NCI-H526 (cell line): ENCODE measurements around the gene FBXW4.

Experiments
- DNase-seq, 2 experiments: peaks; one replicate each; lab custom pipeline; 2025; lab: John Stamatoyannopoulos, UW

FBXW4 gene

DNA sequence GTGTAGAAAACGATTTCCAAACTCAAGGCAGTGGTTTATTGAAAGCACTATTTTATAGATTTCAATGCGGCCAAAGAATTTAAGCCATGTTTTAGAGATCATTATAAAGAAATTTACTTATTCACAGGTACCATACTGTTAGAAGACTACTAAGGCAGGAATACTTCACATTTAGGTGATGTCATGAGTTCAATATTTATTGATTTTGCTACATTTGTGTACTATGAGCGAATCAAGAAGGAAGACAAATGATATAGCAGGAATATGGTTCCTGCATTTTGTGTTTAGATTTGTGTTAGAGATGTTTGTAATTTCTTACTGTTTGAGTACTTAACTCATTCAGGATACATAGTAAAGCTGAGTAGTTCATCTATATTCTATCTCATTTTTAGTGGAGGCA is 1.7 kb upstream of the FBXW4 start:
- no peak for DNase-seq

- peak in 1 of 2 experiments; percentile 12 for DNase-seq
Measured at GRCh38 chr10:101695404-101695890, 477 bp upstream of the FBXW4 start.

GRCh38 chr10:101693978-101694673 is 844 bp downstream of the FBXW4 start:
- DNase-seq = peak; percentile 32 to 81

GRCh38 chr10:101693651-101693977 is 1.4 kb downstream of the FBXW4 start:
- no peak for DNase-seq

- no peak for DNase-seq
Measured at GRCh38 chr10:101691081-101691480, 3.9 kb downstream of the FBXW4 start.

DNA sequence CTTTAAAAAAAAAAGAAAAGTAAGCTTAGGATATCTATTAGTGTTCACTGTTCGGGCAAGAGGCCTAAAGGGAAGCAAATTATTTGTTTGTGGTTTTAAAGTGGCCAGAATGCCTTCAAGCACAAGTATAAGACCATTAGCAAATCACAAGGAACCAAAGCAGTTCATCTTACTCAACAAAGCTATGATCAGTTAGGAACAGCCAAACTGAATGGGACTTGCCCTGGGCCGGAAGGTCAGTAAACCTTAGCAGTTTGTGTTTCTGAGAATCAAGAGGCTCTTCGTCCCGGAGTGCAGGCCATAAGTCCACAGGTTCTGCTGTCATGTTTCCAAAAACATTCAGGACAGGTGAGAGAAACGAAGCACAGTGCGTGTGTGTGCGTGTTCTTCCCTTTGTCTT is 4.5 kb downstream of the FBXW4 start:
- no peak for DNase-seq

- DNase-seq = no peak
Measured at GRCh38 chr10:101687071-101687658, 7.8 kb downstream of the FBXW4 start.

- no peak for DNase-seq
Measured at GRCh38 chr10:101686133-101686925, 8.6 kb downstream of the FBXW4 start.

DNA sequence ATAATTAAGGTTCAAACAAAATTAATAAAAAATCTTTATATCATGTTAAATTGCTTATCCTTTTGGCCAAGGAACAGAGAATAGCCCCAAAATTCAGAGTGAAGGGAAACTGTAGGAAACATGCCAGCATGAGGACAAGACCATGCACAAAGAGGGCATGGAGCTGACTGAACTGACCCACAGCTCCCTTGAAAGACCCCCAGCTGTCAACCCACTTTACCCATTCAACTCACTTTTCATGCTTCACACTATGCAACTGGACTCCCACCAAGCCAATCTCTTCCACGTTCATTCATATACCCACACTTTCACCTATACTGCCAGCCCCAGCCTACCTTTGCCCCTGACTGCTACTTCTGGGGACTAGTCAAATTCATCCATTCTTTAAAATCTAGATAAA is 10.2 kb downstream of the FBXW4 start:
- DNase-seq = no peak

DNA sequence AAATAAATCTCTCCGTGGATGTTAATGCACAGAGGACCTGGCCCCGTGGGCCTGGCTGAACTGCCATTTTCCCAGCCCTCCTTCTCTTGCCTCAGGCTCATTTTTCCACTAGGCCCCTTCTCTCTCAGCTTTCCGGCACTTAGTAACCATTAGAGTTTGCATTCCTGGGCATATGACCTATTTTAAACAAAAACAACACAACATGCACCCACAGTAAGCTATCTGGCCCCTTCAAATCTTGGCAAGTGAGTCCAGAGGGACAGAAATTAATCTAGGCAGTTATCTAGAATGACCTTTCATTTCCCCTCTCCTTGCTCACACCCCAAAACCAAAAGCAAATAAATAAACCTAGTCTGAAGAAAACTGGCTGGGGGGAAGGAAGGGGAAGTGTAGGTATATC is 11.7 kb downstream of the FBXW4 start:
- DNase-seq = no peak

DNA sequence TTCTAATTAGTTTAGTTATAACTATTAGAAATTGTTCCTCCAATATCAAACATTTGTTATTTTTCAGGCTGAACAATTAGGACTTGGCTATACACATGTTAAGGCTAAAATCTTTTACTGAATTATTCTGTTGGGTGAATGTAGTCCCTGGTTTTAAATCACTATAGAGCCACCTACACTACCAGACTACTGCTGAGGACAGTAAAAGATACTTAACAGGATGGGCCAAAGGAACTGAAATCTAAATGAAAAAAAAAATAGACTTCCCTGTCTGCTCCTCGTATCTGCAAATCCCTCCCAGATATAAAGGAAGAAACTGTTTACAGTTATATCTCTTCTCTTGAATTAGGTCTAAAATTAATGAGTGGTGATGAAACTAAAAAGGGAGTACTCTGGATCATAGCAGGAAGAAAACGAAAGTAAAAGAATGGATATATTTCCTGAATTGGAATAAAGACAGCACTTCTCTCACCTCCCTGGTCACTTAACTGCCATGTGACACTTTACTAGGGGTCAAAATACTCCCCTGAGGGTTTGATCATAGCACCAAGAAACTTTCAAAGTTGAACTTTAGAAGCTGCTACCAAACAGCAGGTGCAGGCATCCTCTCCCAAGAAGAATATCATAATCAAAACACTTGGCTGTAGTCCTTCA is 12.7 kb downstream of the FBXW4 start:
- DNase-seq = no peak

DNA sequence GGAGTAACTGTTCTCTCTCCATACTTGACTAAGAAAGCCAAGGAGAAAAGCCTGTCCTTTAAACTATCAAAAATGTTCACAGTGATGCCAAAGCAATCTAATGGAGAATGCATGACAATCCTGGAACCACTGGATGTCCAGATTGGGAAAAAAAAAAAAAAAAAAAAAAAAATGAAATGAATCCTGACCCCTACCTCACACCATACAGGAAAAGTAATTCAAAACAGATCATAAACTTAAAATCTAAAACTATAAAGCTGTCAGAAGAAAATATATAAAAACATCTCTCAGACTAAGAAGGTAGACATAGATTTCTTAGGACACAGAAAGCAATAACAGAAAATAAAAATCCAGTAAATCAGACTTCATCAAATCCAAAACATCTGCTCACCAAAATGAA is 18.4 kb downstream of the FBXW4 start:
- DNase-seq = no peak

DNA sequence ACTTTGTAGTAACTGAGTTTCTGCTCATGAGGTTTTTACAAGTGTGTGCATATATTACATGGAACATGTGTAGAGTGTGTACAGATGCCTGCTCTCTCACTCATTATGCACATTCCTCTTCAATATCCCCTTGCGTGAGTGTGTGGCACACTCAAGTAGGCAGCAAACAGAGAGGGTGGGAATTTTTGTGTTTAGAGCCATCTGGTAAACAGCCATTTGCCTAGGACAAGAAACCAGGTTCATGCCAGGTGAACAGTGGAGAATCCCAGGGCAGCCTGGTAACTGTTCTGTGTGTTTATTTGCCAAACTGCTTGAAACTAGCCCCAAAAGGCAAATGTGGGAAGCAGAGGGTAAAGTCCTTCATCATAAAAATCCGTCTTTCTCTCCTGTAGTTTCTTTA is 19.9 kb downstream of the FBXW4 start:
- DNase-seq = no peak

DNA sequence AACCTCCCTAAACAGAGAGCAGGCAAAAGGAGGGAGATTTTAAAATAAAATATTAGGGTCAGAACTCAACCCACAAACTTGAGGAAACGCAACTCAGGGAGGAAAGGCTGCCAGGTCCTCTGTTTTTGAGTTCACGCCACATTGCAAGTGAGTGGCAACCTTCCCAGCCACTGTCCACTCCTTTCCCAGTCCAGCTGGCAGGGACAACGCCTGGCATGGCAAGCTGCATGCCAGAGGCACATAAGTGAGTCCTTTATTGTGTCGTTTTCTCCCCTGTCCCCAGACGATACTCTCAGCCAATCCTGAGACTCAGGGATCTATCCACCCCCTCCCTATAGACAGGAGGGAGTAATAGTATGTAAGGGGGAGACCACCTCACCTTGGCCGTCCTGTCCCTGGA is 22.4 kb downstream of the FBXW4 start:
- DNase-seq = no peak

GRCh38 chr10:101671453-101671852 is 23.5 kb downstream of the FBXW4 start:
- DNase-seq = no peak

GRCh38 chr10:101670635-101671034 is 24.3 kb downstream of the FBXW4 start:
- no peak for DNase-seq

DNA sequence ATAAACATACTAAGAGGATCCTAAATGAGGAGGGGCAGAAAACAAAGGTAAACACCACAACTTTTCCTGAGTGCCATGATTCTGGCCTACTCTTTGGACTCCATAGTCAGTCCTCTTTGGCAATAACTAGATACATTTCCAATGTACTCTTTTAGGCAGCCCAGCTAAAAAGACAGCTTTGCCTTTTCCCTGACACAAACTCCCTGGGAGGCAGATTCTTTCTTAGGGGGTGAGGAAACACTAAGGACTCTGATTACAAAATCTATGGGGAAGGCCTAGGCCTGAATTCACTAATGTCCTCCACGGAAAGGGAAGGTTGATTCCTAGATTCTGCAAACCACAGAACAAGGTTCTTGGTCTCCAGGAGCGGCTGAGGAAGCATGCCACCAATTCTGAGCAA is 25.8 kb downstream of the FBXW4 start:
- no peak for DNase-seq

DNA sequence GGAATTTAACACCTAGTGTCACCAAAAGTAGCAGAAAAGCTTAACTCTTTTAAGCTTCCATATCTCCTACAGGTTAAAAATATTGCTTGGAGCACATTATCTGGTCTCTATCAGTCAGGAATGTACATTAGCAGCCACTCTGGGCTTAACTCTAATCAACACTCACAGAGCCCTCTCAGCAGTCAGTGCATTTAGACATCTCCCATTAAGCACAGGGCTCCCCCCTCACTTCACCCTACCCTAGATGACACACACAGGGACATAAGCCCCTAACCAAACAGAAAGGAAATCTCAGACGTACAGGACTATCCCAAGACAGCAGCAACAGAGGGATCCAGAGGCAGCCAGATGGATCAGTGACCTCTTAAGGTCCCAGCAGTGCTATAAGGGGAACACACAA is 26.4 kb downstream of the FBXW4 start:
- no peak for DNase-seq

DNA sequence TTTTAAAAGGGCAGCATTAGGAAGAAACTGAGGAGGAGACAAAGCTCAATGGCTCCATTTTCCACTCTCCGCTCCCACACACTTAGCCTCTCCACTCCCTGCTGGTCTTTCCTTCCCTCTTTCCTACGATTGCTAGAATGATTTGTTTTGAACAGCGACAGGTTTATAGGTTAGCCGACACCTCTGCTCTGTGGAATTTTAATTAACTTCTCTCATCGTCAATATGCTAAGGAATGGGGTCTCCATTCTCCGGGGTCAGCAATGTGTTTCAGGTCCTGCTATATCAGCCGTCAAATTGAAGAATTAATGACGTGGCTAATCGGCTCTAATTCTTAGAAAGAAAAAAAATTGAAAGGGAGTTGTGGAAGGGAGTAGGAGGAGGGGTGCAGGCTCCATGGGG is 28.9 kb downstream of the FBXW4 start:
- DNase-seq = no peak

DNA sequence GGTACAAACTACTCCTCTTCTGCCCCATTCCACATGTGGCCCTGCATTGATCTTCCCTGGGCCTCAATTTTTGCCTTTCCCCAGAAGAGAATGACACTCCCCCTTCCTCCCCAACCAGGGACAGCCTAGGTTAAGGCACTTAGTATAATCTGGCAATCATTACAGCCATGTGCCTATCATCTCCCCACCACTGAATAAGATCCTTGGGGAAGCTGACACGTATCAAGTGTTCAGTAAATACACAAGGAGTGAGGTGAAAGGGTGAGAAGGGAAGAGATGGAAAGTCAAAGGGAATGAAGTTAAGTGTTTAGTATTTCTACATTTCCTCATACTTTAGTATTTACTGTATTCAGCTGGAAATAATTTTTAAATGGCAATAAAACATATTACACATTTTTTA is 31.9 kb downstream of the FBXW4 start:
- no peak for DNase-seq

- no peak for DNase-seq
Measured at GRCh38 chr10:101660256-101660655, 34.7 kb downstream of the FBXW4 start.

DNA sequence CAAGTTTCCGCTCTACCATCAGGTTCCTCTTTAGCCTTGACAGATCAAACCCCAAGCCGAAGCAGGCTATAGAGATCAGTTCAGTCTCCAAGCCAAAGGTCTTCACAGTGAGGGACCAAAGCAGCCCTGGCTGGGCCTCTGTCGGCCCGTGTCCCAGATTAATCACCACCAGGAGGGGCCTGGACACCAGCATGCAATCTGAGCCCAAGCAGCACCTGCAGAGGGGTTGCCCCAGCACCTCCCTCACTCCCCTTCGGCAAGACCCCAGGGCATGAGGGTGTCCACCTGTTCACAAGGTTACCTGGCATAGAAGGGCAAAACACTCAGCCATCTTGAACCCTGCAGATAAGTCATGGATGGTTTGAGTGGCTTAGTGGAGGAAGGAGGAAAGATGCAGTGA is 36.0 kb downstream of the FBXW4 start:
- no peak for DNase-seq

GRCh38 chr10:101656890-101657289 is 38.1 kb downstream of the FBXW4 start:
- DNase-seq = no peak
